Esophagus muscularis mucosa (tissue), 3 donors: Measurements from ENCODE around the gene FBLN1.

Experiments
- CTCF ChIP-seq, 3 experiments: fragments of 200-600 bp in 2 of 3; fragments of 450-650 bp in 1 of 3; sonication (generic) in 2 of 3; IDR thresholded peaks; one replicate each; pipeline ENCODE4 v1.5.1; 2017 to 2019; ENCODE audit warnings: antibody characterized with exemption in 3 of 3, mild to moderate bottlenecking in 2 of 3, moderate library complexity in 1 of 3
- POLR2A ChIP-seq: fragments of 450-650 bp; IDR thresholded peaks from one replicate; pipeline ENCODE4 v1.6.1; 2017; ENCODE audit warnings: antibody characterized with exemption, moderate library complexity, mild to moderate bottlenecking, low read depth

DNA sequence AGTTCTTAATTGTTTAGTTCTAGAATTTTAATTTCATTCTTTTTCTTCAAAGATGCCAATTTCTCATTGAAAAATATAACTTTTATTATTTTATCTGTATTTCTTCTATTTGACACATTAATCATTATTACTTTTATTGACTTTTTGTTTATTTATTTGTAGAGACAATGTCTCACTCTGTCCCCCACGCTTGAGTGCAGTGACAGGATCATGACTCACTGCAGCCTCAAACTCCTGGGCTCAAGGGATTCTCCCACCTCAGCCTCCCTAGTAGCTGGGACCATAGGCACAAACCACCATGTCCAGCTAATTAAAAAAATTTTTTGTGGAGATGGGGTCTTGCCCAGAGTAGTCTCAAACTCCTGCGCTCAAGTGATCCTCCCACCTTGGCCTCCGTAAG lies 30.3 kb upstream of the FBLN1 start:
- TF ChIP-seq CTCF (IDR thresholded peaks at IDR 0.05) (no peak), POLR2A (no peak)
